Forelimb muscle (tissue), 1 donor: ENCODE measurements around the gene KRTAP5-8. TPM values are rescaled to one million over a fixed set of nuclear protein-coding genes. Genes with fewer than 3 reads are reported as not detected.
A peak's percentile ranks its signal among the peaks of the same experiment; 100 is the strongest.
"Not testable (repeated sequence)": the region's sequence is repeated elsewhere in the genome, so short reads cannot be mapped to it uniquely, and the experiment has no call there.

Source experiments
- DNase-seq: peaks from one replicate; pipeline ENCODE4 v3.0.0-alpha.2; 2013; ENCODE audit warnings: low read depth
- polyA plus RNA-seq: library from polyadenylated mRNA; unstranded; fragments of 120-200 nt; gene quantifications from one replicate; pipeline ENCODE4 v1.2.1, GENCODE V29; 2013; ENCODE audit not compliant: insufficient read length

KRTAP5-8 gene
- polyA plus RNA-seq, 1 donor, result not detected

DNA sequence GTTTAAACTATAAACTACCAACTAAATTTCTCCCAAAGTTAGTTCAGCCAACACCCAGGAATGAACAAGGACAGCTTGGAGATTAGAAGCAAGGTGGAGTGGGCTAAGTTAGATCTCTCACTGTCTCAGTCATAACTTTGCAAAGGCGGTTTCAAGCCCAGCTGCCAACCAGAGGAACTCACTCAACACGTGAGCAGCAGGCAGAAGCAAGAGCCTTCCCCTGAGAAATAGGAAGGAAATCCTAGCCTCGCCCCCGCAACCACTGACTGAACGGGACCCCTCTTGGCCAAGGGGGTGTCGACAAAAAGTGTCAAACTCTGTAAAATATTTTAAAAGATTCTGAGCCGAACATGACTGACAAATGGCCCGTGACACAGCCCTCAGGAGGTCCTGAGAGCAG, 6.0 kb downstream of the KRTAP5-8 start:
- no peak for DNase-seq

DNA sequence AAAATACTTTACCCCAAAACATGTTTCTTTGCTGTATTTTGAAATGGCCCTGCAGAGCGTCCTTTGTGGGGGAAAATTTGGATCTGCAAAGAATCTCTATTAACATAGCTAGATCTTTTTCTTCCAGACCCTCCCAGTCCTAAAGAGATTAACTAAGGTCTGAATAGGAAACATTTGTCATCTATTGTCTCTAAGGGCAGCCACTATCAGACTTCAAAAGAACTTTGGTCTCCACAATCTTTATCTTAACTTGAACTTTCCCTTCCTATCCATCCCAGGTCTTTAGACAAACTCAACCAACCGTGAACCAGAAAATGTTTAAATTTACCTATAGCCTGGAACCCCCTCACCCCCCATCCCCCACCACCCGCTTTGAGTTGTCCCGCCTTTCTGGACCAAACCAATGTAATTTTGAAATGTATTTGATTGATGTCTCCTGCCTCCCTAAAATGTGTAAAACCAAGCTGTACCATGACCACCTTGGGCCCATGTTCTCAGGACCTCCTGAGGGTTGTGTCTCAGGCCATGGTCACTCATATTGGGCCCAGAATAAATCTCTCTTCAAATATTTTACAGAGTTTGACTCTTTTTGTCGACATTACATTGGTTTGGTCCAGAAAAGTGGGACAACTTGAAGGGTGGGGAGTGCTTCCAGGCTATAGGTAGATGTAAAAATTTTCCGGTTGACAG, 6.8 kb downstream of the KRTAP5-8 start:
- DNase-seq, result no peak

DNA sequence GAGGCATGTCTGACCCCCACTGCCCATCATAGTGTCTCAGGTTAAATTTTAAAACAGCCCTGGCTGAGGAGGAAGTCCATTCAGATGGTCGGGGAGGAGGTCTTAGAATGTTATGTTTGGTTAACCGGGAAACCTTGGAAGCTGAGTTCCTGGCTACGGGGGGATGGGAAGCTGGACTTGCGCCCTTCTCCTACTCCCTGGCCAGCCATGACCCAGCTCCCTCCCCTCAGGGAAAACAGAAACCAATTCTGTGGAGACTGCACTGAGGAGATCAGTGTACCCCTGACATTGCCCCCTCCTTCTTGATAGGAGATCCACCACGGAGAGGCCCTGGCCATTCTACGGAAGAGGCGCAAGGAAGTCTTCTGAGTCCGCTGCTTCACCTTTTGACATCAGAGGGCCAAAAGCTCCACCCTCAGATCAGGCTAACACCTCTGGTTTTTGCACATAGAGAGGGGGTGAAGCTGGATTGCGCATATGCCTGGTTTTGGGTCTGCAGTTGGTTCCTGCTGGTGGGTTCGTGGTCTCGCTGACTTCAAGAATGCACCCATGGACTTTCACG, 7.7 kb downstream of the KRTAP5-8 start:
- DNase-seq, result no peak

DNA sequence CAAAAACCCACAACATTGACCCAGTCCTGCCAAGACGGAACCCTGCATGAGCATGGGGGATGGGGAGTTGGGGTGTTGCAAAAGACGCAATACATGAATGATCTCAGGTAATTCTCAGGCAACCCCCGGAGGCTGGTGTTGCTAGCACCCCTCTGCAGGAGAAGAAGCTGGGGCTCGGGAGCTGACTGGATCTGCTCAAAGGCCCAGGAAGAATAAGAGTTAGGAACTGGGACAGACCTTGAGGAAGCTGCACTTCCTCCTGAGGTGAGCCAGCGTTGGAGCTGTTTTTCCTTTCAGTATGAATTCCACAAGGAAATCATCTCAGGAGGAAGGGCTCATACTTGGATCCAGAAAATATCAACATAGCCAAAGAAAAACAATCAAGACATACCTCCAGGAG, 10.3 kb downstream of the KRTAP5-8 start, which contains the start of gene KRTAP5-9:
Gene KRTAP5-9 (plus strand): TSS at position 301 of the 400 bp plus-strand sequence. CDS start 238 bp downstream, outside the sequence.
- DNase-seq, result no peak

DNA sequence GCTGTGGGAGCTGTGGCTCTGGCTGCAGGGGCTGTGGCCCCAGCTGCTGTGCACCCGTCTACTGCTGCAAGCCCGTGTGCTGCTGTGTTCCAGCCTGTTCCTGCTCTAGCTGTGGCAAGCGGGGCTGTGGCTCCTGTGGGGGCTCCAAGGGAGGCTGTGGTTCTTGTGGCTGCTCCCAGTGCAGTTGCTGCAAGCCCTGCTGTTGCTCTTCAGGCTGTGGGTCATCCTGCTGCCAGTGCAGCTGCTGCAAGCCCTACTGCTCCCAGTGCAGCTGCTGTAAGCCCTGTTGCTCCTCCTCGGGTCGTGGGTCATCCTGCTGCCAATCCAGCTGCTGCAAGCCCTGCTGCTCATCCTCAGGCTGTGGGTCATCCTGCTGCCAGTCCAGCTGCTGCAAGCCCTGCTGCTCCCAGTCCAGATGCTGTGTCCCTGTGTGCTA, 10.9 kb downstream of the KRTAP5-8 start:
- DNase-seq, result no peak

DNA sequence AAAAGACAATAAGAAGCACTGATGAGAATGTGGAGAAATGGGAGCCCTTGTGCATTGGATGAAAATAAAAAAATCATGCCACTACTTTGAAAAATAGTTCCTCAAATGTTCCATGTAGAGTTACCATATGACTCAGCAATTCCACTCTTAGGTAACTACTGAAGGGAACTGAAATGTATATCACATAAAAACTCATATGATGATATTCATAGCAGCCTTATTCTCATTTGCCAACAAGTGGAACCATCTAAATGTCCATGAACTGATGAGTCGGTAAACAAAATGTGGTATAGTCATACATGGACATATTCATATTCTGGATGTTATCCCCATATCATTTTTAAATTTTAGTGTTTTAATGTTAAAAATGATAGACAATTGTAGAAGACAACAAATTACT, 13.9 kb downstream of the KRTAP5-8 start:
- no peak for DNase-seq

DNA sequence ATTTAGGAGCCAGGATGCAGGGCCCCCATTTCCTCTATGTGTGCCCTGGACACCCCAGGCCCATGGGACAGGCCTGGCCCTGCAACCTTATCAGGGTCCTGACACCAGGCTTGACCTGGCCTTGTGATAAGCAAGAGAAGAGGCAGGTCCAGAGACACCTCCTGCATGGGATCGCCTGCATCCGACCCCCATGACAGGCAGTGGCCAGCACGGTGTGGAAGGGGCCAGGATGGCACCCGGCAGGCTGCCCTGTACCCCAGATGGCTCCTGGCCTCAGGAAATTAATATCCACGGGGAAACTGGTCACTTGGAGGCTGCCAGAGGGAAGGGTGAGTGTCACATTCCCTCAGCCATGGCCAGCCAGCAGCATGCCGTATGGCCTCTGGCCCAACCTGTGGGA, 17.2 kb downstream of the KRTAP5-8 start:
- no peak for DNase-seq

DNA sequence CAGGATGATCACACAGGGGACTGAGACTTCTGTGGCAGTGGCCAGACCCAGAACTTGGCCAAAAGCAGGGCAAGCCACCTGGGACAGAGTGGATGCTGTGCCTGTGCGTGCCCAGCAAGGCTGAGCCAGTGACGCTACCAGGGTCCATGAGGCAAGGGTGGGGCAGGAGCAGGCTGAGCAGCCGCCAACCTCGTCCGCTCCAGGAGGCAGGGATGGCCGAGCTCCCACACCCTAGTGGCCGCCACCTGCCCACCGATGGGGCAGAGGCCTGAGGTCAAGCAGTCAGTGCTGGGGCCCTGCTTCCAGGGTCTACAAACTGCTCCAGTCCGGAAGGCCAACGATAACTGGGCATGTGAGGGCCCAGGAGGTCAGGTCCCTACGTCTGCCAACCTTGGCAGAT, 17.7 kb downstream of the KRTAP5-8 start:
- no peak for DNase-seq

DNA sequence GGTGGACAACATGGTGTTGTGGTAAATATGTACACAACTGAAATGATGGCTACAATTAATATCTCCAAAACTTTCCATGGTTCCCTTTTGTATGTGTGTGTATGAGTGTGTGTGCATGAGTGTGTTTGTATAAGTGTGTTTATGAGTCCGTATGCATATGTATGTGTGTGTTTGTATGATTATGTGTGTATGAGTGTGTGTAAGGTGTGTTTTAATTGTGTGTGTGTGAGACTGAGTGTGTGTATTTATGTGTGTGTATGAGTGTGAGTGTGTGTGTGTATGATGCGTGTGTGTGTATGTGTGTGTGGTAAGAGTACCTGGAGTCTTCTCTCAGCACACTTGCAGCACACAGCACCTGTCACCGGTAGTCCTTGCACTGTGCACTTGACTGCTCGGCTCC, 18.2 kb downstream of the KRTAP5-8 start:
- no peak for DNase-seq

DNA sequence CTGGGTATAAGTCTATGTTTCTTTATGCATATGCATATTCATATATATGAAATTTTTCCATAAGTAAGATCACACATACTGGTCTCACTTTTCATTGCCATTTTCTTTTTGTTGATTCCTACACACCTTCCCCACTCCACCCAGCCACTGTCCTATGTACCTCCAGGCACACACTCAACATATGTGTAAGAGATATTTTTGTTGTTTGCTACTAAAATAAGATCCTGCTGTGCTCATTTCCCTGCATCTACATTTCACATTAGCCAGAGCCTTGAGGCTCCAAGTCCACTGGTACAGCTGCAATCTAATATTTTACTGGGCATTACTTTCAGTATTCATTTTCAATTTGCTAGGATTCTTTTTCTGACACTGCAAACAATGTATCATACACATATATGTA, 19.4 kb downstream of the KRTAP5-8 start:
- no peak for DNase-seq

DNA sequence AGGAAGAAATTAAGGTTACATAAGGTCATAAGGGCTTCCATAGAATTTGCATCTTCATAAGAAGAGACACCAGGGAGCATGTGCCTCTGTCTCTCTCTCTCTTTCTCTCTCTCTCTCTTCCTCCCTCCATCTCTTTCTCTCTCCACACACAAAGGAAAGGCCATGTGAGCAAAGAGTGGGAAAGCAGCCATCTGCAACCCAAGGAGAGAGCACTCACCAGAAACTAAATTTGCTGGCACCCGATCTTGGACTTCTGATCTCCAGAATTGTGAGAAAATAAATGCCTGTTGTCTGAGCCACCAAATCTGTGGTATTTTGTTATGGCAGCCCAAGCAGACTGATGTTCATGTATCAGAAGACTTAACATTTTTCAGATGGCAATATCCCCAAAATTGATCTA, 21.2 kb downstream of the KRTAP5-8 start:
- DNase-seq, result no peak

DNA sequence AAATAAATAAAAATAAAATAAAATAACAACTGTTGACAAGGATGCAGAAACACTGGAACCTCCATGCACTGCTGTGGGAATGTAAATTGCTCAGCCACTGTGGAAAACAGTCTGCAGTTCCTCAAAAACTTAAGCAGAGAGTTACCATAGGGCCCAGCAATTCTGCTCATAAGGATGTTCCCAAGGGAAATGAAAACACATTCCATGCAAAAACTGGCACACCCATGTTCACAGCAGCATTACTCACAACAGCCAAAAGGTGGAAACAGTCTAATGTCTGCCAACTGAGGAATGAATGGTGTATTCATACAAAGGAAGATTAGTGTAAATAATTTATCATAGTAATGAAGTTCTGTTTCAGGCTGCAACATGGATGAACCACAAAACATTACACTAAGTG, 24.3 kb downstream of the KRTAP5-8 start:
- DNase-seq, result no peak

DNA sequence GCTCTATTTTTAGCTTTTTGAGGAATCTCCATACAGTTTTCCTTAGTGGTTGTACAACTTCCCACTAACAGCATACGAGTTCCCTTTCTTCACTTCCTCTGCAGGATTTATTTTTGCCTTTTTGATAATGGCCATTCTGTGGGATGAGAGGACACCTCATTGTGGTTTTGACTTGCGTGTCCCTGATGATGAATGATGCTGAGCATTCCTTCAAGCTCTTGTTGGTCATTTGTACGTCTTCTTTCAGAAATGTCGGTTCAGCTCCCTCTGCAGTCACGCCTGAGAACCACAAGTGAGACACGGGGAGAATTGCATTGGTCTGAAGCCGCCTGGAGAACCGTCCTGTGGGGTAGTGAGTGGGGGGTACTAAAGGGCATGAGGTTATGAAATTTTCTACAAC, 25.6 kb downstream of the KRTAP5-8 start:
- no peak for DNase-seq

DNA sequence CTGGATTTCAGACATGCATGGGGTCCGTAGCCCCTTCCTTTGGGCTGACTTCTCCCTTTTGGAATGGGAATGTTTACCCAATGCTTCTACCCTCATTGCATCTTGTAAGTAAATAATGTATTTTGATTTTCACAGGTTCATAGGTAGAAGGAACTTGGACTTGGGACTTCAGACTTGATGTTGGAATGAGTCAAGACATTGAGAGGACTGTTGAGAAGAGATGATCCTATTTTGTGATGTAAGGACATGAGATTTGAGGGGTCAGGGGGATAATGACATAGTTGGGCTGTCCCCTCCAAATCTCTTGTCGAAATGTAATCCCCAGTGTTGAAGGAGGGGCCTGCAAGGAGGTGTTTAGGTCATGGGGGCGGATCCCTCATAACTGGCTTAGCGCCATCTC, 26.6 kb downstream of the KRTAP5-8 start:
- DNase-seq, result no peak

DNA sequence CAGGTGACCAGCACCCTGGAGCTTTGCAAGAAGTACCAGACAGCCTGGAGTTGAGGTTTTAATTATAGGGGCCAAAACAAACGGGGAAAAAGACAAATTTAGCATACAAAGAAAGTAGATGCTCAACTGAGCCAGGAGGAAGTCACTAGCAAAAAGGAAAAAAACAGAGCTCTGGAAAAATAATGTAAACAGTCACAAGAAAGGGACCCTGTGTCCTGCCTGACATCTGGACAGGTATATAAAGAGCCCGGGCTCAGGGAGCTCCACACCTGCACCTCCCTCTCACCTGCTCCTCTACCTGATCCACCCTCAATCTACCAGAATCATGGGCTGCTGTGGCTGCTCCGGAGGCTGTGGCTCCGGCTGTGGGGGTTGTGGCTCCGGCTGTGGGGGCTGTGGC, 27.4 kb downstream of the KRTAP5-8 start, which contains the start of gene KRTAP5-10:
Gene KRTAP5-10 (plus strand): TSS at position 301 of the 400 bp plus-strand sequence. CDS start 25 bp downstream, at position 326.
- no peak for DNase-seq

DNA sequence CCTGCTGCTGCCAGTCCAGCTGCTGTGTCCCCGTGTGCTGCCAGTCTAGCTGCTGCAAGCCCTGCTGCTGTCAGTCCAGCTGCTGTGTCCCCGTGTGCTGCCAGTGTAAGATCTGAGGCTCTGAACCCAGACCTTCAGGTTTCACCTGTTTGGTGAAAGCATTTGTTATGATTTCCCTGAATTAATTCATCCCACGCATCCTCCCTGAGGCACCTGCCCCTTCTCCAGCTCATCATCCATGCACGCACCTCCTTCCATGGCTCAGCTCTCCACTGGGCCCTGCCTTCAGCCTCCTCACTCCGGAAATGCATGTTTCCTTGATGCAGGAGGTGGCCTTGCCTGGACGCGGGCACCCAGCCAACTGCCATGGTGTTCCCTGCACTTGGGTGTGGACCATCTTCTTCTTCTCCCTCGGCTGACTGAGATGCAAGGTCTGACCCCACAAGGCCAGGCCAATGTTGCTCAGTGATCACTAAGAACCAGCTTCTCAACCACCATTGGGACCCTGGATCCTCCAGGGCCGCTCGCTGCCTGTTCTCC, 28.3 kb downstream of the KRTAP5-8 start:
- DNase-seq, result no peak

DNA sequence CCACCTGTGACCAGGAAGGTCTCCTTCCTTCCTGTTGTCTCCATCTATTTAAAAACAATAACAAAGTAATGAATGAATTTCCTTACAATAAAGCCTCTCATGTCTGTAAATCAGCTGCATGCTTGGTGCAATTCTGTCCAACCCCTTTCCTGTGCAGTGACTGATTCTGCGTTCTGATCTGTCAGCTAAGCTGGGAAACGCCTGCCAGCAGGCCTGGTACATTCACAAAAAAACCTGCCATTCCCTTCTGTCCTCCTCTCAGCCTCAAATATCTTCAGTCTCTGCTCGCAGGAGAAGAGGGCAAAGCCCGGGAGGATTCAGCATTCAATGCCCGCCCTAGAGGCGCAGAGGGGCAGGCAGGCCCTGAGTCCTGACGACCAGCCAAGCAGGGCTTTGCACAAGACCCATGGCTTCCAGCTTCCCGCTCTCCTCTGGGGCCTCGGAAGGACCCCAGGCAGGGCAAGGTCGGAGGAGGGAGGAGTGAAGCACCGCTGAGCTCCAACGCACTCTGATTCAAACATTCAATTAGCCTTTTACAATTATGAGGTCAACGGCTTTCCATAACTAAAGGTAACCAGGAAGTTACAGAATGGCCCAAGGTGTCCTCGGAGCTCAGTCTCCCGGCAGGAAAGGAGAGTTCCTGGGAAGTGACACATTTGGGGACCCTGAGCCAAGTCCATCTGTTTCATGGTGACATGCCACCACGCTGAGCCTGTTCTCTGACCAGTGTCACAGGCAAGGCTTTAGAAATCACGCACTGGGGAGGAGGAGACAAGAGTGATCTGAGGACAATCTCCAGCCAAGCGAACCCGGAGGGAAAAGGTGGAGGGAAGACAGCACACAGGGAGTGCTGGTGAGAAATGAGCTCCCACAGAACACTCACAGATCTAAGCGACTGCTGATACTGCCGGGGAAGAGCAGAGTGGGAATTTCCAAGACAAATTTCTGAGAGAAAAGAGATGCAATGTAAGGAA, 29.1 kb downstream of the KRTAP5-8 start:
- not testable (repeated sequence) for DNase-seq

DNA sequence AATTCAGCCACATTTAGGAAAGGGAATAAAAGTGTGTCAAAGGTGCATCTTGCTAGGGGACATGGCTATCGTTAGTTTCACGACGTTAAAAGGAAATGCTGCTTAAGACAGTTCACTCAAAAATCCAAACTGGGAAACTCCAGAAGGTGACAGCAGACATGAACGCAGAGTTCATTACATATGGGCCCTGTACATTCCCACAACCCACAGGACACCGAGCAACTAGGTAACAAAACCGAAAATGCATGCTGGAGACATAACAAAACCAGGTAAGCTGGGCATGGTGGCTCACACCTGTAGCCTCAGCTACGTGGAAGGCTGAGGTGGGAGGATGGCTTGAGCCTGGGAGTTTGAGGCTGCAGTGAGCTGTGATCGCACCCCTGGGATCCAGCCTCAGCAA, 29.8 kb downstream of the KRTAP5-8 start:
- DNase-seq, result not testable (repeated sequence)

DNA sequence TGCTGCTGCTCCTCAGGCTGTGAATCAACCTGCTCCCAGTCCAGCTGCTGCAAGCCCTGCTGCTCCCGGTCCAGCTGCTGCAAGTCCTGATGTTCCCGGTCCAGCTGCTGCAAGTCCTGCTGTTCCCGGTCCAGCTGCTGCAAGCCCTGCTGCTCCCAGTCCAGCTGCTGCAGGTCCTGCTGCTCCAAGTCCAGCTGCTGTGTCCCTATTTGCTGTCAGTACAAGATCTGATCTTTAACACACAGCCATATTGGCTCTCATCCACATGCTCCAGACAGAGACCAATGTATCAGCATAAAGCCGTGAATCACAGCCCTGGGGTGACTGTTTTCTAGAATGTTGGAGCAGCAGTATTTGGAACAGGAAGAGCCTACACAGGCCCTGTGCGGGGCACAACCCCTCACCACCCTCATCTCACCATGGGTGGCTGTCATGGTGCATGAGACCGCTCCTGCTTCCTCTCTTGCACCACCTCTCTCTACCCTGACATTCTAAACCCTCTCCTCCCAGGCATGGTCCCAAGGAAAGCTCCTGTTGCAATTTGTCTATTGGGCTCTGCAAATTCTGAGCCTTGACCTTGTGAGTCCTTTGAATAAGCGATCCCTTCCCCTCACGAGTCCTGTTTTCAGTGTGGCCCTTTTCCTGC, 31.0 kb downstream of the KRTAP5-8 start:
- peak; percentile 13 for DNase-seq

DNA sequence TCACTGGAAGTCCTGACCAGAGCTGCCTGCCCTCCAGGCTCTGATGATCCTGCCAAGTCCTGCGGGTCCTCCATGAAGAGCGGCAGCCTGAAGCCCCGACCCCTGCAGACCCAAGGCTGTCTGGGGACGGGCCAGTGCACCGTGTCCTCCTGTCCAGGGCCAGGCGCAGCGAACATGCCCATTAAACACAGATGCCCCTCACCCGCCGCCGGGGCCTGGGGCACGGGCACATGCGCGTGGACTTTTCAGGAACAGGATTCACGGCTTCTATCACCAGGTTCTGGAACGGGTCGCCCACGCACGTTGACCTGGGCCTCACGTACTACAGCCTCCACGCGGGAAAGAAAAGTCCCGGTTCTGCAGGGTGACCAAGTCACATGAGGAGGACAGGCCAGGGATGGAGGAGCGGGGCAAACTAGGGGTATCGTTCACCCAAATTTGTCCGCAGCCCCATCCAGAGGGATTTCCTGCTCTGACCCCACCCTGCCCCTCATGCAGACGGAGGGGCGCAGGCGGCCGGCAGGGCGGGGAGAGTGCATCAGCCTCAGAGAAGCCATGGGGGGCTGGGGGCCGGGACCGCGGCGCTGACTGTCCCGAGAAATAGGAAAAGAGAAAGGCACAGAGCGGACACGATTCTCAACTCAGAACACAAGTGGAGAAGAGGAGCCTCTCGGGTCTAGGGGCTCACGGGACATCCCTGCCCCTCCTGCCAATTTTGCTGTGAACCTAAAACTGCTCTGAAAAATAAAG, 33.5 kb downstream of the KRTAP5-8 start:
- DNase-seq, result not testable (repeated sequence)

DNA sequence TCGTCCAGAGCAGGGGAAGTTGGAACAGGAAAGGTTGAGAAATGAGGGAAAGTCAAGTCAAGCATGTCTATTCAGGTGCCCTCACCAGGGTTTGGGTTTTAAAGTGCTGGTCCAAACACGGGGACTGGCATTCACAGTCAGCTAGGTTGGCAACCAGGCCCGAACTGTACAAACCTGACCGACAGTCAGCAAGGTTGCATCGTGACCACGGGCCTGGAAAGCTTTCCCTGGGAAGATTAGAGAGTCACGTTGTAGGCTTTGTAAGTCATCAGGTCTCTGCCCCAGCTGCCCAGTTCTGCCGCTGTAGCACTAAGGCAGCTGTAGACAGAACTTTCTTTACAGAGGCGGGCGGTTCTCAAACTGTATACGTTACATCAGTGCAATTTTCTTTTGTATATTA, 35.0 kb downstream of the KRTAP5-8 start:
- no peak for DNase-seq
